Erythroblast (primary cell): ENCODE data around the gene SERPING1.

Experiments
- GATA1 ChIP-seq: IDR thresholded peaks from 2 replicates; pipeline ENCODE4 v1.6.1; 2011; ENCODE audit warnings: low read depth, mild to moderate bottlenecking, control low read depth, low read length, moderate library complexity
- POLR2A ChIP-seq: IDR thresholded peaks from 2 replicates; pipeline ENCODE4 v1.6.1; 2011; ENCODE audit warnings: mild to moderate bottlenecking, low read length

DNA sequence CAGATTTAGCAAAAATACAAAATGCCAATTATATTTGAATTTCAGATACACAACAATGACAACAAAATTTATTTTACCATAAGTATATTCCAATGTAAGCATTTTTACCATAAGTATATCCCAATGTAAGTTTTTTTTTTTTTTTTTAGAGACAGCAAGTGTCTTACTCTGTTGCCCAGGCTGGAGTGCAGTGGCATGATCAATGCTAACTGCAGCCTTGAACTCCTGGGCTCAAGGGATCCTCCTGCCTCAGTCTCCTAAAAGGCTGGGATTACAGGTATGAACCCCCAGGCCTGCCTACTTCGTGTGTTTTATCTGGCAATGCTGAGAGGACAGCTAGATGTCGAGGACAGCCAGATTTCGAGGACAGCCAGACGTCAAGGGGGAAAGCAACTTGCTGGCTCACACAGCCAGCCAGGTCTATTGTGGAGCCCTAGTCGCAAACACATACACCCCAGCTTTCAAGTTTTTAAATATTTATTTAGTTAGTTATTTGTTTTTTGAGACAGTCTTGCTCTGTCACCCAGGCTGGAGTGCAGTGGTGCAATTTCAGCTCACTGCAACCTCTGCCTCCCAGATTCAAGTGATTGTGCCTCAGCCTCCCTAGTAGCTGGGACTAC, 1.1 kb upstream of the SERPING1 start:
- no peak for TF ChIP-seq POLR2A
- no peak for TF ChIP-seq GATA1
